Esophagus mucosa (tissue), 1 donor: ENCODE data around the gene CIBAR2. TPM values are rescaled to one million over a fixed set of nuclear protein-coding genes. Genes with fewer than 3 reads are reported as not detected.

Experiments used
- ATAC-seq: fragments of 200-7000 bp; cut with Tn5 transposase; one replicate; pipeline ENCODE4 v1.9.1; 2020
- total RNA-seq: library from RNA; stranded (reverse); gene quantifications from one replicate; pipeline ENCODE4 v1.2.4, GENCODE V29; 2023
- donor health status: DM: yes; HTN: yes; CAD: no.

CIBAR2 gene
- total RNA-seq, 1 donor from 2014 or later: not detected

DNA sequence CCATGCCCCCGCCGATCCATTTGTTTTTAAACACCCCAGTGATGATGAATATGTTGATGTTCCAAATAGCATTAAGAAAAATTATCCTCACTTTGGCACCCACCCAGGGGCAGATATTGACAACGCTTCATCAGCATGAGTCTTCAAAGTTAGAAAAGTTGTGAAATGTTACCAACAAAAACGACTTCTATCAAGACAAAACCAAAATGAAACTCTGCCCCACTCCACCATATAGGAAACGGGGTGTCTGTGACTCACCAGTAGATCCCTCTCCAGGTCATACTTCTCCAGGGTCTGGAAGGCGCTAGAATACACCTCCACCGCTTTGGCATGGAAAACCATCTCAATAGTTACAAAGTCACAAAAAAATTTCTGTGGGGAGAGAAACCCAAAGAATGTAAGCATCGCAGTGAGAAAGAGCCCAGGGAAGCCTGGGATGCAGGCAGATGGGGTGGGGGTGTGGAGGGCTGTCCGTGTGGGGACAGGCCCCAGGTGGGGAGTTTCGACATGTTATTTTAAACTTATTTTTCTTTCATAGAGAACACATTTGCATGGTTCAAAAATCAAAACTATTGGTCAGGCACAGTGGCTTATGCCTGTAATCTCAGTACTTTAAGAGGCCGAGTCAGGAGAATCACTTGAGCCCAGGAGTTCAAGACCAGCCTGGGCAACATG is 10.2 kb downstream of the CIBAR2 start:
- no peak for ATAC-seq

DNA sequence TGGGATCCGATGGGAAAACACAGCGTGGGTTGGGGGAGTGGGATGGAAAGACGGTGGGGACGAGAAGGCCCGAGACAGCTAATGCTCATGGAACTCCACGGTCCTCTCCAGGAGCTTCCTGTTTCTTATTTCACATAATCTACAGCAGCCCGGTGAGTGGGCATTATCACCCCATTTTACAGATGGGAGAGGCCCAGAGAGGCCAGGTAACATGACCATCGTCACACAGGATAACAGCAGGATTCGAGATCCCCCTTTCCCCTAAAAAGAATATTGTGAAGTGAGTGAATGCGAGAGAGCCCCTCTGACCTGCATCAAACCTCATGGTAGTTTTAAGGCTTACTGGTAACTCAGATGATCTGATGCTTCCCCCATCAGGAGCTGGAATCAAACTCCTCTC is 12.0 kb downstream of the CIBAR2 start:
- no peak for ATAC-seq

DNA sequence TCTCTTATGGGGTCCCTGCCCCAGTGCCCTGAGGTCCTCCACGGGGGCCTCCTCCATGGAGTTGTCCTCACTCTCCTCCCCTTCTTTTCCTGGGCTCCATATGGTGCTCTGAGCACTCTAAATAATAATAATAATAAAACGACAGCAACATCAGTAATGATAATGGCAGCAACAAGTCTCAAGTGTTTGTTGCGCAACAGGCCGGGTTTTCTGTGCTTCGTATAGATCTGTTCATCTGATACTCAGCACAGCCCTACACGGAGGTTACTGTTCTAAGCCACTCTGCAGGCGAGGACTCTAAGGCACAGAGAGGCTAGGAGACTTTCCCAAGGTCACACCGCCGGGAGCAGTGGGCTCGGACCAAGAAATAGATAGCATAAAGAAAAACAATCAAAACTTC is 13.7 kb downstream of the CIBAR2 start:
- no peak for ATAC-seq

DNA sequence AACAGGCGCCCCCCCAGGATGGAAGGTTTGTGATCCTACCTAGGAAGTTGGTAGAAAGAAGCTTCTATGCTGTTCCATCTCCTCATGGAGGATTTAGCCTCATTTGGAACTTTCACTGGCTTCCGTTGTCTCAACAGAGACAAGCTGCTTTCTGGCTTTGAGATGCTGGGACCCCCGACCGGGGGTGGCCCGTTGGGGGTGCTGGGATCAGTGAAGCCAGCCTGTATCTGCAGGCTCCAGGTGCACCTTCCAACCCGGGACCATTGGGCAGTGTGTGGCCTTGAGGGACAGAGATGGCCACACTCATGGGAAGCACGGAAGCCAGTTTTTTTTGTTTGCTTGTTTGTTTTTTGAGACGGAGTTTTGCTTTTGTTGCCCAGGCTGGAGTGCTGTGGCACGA is 15.4 kb downstream of the CIBAR2 start:
- no peak for ATAC-seq

DNA sequence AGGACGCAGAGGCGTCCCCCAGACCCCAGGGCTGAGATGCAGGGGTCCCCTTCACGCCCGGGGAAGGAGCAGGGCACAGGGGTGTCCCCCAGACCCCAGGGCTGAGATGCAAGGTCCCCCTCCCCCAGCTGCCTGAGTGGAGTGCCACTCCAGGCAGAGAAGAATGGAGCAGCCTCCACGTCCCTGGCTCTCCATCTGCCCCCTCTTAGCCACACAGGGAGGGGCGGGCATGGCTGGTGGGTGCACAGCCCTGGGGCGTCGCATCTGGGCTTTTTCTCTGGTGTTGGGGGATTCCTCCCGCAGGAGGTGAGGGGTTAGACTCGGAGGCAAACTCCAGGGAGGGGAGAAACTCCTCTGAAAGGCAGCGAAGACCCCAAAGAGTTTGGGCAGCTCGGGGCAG is 17.5 kb downstream of the CIBAR2 start:
- ATAC-seq: no peak

DNA sequence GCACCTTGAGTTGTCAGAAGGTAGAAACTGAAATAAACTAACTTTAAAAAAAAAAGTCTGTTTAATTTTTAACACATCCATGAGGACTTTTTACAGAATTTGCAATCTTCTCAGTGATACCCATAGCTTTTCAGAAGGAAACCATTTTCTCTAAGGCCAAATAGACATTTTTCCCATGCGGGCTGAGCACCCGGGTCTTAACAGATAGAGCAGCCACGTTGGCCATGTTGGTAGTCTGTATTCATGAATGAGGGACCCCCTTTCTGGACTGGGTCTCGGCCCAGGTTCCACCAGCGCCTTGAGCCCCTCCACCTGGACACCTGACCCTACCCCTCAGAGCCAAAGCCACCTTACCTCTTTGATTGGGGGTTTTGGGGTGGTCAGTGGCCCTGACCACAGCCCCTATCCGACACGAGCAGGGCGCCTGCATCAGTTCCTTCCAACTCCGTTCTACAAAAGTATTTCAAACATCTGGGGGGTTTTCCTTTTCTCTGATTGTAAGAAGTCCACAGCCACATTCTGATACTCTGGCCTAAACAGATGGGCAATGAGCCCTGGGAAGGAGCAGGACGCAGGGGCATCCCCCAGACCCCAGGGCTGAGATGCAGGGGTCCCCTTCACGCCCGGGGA is 18.0 kb downstream of the CIBAR2 start:
- ATAC-seq: no peak

DNA sequence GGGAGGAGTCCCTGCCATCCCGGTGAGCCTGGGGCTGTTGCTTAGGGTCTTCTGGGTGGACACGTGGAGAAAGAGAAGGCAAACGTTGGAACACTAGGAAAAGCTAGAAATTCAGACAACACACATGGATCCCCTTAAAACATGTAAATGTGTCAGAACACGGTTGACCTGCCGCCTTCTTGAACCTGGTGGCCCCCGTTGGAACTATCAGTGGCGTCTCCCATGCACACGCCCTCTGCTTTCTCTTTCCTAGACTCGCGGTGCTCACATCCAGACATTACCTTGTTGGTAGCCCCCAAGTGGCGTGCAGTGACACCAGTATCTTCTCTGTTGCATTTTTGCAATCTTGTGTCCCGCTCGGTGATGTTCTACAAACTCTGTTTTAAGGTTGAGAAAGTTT is 18.6 kb downstream of the CIBAR2 start:
- no peak for ATAC-seq

DNA sequence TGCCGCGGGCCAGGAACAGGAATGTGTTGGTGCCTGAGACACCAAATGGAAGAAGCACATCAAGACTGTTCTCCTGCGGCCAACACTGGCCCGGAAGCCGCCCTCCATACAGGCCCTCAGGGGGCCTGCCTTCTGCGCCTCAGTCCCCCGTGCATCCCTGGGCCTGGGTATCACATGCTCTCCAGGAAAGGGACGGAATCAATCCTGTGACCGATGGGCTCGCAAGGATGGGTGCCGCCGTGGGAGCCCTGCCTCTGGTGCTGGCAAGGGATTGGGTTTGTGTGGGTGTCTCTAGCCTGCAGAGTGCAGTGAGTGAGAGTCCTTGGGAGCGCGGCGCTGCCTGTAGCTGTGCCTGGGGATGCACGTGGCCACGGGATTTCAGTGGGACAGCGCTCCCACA is 19.4 kb downstream of the CIBAR2 start:
- no peak for ATAC-seq

DNA sequence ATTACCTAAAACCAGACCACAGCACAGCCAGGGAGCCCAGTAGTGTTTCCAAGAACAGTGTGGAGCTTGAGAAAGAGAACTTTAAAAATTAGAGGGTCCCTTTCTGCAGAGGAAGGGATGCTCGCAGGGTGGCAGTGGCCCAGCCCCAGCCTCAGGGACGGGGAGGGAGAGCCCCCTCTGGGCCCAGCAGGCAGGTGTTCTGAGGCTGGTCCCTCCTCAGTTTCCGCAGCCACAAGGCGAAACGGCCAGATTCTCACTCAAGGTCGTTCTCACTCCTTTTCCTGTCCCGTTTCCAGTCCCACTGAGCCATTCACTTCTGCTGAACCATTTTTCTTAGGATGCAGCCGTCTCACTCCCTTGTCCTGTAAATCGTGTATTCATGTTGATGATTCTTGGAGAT is 20.0 kb downstream of the CIBAR2 start:
- ATAC-seq: no peak

DNA sequence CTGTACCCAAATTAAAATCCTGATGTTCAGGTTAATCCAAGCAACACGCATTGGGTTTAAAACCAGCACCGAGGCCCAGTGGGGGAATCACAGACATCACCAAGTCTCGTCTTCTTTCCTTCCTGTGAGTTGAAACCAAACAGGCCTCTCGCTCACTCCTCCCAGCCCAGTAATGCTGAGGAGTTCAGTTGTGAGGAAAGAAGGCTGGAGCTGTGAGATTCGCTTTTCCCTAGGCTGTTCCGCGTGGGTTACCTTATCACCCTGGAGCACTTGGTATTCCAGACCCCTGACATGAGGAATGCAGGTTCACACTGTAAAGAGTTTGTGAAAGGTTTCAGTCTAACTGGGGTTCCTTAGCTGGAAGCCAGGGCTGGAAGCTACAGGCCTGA is 20.8 kb downstream of the CIBAR2 start:
- no peak for ATAC-seq

DNA sequence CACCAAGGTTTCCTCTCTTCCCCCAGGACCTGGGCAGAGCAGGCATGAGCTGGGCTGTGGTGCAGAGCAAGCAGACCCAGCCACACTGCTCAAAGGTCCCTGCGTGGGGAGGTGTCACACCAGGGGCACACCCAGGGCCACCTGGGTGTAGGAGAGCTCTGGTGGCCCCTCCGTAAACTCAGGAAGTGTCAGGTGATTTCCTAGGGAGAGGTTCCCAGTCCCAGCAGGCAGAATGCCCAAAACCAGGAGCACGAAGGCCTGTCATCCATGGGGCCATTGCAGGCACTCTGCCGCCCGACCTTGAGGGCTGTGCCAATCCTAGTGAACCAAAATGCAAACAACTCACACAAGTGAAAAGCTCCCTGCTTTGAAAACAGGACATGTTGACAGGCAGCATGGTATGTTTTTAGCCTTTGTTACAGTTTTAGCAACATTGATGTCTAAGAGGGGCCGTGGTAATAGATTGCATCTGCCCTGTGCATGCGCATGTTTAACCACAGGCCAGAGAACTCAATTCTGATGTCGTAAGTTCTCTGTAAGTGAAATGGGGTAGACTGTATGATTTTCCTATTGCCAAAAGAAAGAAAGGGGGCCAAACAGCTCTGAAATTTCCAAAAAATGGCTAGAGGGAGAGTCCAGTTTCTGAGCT is 21.3 kb downstream of the CIBAR2 start:
- no peak for ATAC-seq

DNA sequence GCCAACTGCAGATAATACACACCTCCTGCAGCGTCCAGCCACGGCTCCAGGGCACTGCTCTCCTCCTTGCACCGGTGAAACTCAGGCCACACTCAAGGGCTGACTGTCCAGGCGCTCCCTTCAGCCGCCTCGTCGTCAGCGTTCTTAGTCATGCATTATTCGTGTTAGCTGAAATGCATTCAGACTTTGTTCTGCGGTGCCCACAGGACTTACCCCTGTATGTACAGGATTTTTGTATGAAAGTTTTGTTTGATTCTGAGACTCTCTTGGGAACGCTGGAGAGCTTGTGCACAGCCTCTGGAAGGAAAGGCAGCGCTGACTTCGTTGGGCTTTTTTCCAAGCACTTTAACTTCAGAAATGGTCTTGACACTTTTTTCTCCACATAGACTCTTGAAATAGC is 22.1 kb downstream of the CIBAR2 start:
- ATAC-seq: no peak

DNA sequence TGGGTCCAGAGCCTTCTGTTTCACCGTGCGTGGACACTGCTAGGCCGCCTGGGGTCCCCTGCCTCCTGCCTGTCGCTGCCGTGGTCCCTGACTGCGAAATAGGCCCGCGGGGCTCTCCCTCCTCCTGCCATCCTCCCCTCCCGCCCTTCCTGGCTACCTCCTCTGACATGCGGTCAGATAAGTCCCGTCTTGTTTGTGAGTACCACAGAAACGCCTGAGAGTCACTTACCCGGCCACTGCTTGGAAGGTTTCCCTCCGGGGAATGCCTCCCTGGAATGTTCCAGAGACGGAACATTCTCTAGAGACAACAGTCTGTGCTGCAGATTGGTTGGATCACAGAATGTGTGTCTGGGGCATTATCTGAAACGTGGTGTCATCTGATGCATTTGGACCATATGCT is 22.7 kb downstream of the CIBAR2 start:
- ATAC-seq: no peak

DNA sequence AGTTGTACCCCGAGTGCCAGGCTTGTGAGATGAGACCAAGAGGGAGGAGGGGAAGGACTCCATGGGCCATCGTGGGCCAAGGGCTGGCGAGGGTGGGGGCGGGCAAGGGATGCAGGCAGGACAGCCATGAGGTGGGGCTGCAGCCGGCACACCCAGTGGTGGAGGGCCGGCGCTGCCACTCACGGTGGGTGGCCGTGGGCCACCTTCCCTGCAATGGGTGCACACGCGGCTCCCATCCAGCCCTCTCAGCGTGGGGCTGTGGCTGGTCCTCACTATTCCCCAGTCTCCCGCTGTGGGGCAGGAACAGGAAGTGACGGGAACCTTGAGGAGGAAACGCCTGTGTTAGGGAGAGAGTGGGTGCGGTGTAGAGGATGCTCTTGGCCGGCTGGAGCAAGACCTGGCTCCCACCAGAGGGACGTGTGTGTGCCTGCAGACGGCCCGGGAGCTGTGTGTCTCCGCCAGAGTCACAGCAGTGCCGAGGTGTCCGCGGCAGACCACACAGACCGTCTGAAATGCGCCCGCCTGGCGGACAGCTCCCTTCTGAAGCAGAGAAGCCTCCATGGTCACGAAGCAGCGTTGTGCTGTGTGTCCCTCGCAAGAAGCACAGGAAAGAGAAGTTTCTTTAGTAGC is 23.6 kb downstream of the CIBAR2 start:
- ATAC-seq: peak; percentile 18

DNA sequence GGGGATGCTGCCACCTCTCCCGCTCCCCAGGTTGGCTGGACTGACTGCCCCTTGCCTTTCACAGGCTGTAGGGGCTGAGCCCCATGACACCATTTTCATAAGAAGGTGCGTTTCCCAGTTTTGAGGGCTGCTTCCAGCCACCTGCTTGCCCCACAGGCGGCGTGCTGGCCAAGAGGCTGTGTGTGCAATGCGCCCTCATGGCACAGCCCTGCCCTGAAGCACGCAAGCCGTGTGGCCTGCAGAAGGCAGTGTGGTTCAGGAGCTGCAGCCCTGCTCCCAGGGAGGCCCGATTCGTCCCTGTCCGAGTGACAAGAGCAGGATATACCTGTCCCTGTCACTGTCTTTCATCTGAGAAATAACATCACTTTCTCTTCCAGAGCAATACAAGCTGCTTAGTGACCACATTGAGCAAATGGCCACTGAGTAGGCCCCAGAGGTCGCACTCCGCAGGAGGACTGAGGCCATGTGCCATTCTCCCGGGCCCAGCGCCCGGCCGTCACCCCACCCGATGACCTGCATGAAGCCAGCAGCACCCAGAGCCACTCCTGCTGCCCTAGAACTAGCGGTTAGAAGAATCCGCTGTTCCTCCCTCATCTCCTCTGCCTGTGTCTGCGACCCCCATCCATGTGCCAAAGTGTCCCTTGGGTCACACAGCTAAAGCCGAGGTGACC is 24.2 kb downstream of the CIBAR2 start:
- ATAC-seq: no peak

DNA sequence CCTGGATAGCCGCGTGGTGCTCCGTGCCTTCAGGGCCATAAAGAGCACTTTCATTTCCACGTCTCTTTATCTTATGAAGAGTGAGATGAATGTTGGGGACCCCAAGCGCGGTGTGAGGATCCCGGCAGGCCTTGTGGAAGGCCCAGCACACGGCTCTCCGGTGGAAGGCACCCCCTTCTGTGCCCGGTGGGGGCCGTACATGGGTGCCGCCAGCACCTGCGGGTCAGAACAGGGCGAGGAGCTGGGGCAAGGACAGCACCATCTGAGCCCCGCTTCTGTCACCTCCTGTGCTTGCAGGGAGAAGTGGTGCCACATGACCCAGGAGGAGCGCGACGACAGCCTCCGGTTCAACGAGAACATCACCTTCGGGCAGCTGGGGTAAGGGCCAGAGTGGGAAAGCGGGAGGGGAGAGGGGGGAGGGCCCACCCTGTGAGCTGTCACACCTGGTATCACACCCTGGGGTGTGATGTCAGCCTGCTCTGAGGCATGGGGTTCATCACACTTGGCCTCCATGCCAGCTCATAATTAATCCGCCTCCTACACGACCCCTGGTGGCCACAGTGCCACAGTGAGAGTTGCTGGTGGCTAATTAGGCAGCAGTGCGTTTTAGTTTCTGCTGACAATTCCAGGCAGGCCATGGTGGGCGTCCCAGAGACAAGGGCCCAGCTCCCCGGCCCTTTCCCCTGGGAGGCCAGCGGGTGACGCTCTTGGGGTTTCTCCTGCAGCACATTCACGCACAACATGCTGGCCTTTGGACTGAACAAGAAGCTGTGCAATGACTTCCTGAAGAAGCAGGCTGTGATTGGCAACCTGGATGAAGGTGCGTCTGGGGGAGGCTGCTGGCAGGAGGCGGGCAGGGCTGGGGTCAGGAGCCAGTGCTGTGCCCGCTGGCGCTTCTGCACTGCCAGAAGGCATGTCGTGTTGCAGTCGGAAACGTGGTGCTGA is 25.7 kb downstream of the CIBAR2 start:
- ATAC-seq: peak; percentile 81

DNA sequence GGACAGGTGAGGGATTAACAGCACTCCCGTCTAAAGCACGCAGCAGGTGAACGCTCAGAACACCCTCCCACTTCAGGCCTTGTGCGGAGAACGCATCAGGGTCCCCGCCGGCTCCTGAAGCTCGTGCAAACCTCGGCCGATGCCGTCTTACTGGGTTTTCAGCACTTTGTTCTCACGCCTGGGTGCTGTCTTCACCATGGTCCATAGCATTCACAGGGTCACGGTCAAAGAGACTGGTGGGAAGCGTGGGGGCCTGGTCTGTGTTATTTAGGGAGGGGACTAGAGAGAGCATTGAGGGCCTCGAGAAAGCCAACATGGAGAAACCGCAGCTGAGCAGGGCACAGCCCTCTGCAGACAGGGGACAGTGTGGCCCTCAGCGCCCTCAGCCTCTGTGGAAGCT is 26.6 kb downstream of the CIBAR2 start:
- ATAC-seq: no peak

DNA sequence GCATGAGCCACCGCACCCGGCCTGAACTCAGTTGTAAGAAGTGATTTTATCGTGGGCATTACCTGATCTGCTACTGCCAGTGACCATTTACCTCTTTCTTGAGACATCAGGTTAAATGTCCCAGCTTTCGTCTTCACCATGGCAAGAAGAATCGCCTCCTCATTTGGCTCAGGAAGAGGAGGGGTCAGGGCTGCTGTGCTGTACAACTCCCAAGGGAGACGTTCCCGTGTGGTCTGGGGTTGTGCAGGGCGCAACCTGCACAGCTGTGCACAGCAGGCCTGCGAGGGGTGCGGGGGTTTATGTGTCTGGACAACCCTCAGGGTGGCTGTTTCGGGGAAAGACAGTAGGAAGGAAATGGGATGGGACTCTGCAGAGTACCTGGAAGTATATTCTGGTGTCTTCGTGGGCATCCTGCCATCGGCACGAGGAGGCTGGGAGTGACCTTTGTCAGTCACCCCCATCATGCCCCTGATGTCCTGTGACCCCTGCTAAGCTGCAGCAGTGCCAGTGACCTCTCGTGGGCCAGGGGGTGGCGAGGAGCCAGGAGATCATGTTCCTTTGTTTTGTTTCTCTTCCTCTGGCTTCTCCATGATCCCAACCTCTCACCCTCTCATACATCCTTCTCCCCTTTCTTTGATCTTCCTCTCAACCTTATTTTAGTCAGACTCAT is 27.3 kb downstream of the CIBAR2 start:
- no peak for ATAC-seq

DNA sequence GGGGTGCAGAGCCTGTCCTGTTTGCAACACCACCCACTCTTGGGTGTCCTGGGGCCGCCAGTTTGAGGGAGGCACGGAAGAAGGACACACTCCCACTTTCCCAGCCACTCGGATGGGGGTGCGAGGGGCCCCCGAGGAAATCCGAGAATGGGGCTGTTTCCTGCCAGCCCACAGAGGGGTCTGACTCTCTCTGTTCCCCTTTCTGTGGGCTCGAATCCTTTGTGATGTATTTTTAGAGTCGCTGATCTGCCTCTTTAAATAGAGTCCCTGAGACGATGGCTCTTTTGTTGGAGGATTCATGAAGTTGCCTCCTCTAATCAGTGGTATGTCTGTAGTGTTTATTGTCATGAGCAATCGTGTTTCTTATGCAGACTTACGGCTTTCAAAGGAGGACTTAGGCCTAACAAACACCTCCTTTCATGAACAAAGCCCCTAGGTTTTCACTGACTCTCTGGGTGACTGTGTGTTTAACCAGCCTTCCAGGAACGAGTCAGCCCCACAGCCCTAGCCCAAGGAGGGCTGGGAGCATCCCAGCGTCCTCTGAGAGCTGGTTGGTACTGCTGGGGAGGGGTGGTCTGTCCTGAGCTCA is 29.1 kb downstream of the CIBAR2 start:
- no peak for ATAC-seq

DNA sequence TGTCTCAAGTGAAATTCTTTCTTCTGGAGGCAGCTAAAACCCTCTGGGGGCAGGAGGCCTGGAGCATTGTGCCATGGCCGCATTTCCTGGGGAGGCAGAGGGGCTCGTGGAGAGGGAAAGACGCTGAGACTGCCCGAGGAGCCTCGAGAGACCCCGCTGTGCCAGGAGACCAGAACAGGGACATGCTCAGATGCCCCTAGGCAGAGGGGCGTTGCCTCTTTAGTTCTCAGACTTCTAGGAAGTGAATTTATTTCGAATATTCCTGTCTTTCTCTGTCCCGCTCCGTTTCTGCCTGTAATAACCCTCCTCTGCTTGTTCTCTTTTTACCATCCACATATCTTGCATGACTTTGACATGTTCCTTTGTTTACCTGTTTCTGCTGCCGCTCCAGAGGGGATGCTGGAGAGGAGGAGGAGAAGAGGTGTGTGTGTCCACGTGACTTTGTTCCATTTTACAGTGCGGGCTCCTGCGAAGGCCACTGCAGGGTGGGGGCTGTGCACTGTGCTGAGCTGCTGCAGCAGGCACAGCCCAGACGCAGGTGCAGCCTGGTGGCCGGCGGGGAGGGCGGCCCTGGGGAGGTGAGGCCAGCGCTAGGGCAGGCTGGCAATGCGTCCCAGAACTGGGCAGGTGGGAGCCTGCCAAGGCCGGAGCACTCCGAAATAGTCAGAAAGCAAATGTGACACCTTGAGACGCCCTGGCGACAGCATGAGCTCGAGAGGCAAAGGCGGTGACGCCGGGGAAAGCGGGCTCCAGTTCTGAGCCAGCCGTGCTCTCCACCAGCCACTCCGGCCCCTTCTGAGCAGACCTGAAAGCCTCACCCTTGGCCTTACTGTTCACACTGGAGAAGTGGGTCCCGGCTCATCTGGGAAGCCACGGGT is 29.9 kb downstream of the CIBAR2 start:
- ATAC-seq: peak; percentile 24
